EH (cell line): ENCODE data around the gene RPL35.
"Not testable (repeated sequence)": the region's sequence is repeated elsewhere in the genome, so short reads cannot be mapped to it uniquely, and the experiment has no call there.

Source experiments
- DNase-seq: peaks from one replicate; pipeline ENCODE4 v3.0.0-alpha.2; 2015; ENCODE audit warnings: low read depth

Gene RPL35

GRCh38 chr9:124852829-124853531 lies 8.8 kb downstream of the RPL35 start, which contains the start of gene WDR38:
Gene WDR38 (plus strand): TSS chr9:124853460. CDS start chr9:124853532, 72 bp downstream.
- peak; percentile 82 for DNase-seq

GRCh38 chr9:124852121-124852828 lies 9.5 kb downstream of the RPL35 start:
- no peak for DNase-seq

- peak; percentile 84 for DNase-seq
Observed at GRCh38 chr9:124849801-124850200, 12.0 kb downstream of the RPL35 start.

- DNase-seq, result no peak
Observed at GRCh38 chr9:124846969-124847368, 14.8 kb downstream of the RPL35 start.

- not testable (repeated sequence) for DNase-seq
Observed at GRCh38 chr9:124846467-124846866, 15.3 kb downstream of the RPL35 start.

- DNase-seq, result no peak
Observed at GRCh38 chr9:124844291-124844690, 17.5 kb downstream of the RPL35 start.

- DNase-seq, result no peak
Observed at GRCh38 chr9:124843456-124844034, 18.2 kb downstream of the RPL35 start.

- no peak for DNase-seq
Observed at GRCh38 chr9:124841075-124841821, 20.5 kb downstream of the RPL35 start.

- DNase-seq, result no peak
Observed at GRCh38 chr9:124840300-124840833, 21.4 kb downstream of the RPL35 start.

- DNase-seq, result peak; percentile 38
Observed at GRCh38 chr9:124839612-124840299, 22.0 kb downstream of the RPL35 start.

- DNase-seq, result not testable (repeated sequence)
Observed at GRCh38 chr9:124838567-124839275, 23.0 kb downstream of the RPL35 start.

GRCh38 chr9:124838132-124838531 lies 23.6 kb downstream of the RPL35 start:
- DNase-seq, result not testable (repeated sequence)

- peak; percentile 80 for DNase-seq
Observed at GRCh38 chr9:124835026-124835557, 26.7 kb downstream of the RPL35 start.

GRCh38 chr9:124834591-124834990 lies 27.2 kb downstream of the RPL35 start:
- peak; percentile 60 for DNase-seq

- no peak for DNase-seq
Observed at GRCh38 chr9:124831642-124832364, 30.0 kb downstream of the RPL35 start.

GRCh38 chr9:124830593-124830992 lies 31.2 kb downstream of the RPL35 start:
- no peak for DNase-seq

GRCh38 chr9:124829334-124829669 lies 32.5 kb downstream of the RPL35 start:
- DNase-seq, result no peak

GRCh38 chr9:124828489-124829333 lies 33.0 kb downstream of the RPL35 start:
- DNase-seq, result no peak
